ENCODE results near the gene RC3H1. TPM values are rescaled to one million over a fixed set of nuclear protein-coding genes. Genes with fewer than 3 reads are reported as not detected.
A peak's percentile ranks its signal among the peaks of the same experiment; 100 is the strongest.

Gene RC3H1
- polyA plus RNA-seq, 1 of the 3 experiments (the other 2 are of a cell fraction) = 2.9 TPM

DNA sequence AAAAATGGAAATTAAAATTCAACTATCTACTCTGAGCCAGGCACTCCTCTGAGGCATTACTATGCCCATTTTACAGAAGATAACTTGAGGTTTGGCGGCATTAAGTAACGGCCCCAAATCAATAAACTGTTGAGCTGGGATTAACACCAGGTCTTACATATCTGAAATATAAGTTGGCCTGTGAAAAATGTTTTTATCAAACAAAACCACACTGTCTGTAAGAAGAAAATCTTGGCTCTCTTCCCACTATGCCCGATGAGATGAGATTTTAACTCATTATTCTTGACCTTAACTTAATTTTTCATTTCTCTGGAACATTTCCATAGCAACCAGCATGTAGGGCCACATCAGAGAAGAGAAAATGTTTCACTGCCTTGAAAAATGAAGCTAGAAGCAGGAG is 21.8 kb downstream of the RC3H1 start (continued):
- TF ChIP-seq, protein P1, sequence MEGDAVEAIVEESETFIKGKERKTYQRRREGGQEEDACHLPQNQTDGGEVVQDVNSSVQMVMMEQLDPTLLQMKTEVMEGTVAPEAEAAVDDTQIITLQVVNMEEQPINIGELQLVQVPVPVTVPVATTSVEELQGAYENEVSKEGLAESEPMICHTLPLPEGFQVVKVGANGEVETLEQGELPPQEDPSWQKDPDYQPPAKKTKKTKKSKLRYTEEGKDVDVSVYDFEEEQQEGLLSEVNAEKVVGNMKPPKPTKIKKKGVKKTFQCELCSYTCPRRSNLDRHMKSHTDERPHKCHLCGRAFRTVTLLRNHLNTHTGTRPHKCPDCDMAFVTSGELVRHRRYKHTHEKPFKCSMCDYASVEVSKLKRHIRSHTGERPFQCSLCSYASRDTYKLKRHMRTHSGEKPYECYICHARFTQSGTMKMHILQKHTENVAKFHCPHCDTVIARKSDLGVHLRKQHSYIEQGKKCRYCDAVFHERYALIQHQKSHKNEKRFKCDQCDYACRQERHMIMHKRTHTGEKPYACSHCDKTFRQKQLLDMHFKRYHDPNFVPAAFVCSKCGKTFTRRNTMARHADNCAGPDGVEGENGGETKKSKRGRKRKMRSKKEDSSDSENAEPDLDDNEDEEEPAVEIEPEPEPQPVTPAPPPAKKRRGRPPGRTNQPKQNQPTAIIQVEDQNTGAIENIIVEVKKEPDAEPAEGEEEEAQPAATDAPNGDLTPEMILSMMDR (IDR thresholded peaks at IDR 0.05) = no peak
- TF ChIP-seq SMC3 (IDR thresholded peaks at IDR 0.05; ENCODE audit: low read depth, low read length) (no peak), GABPA (IDR thresholded peaks at IDR 0.05; ENCODE audit: low read depth) (no peak)
- TF ChIP-seq, protein P2, sequence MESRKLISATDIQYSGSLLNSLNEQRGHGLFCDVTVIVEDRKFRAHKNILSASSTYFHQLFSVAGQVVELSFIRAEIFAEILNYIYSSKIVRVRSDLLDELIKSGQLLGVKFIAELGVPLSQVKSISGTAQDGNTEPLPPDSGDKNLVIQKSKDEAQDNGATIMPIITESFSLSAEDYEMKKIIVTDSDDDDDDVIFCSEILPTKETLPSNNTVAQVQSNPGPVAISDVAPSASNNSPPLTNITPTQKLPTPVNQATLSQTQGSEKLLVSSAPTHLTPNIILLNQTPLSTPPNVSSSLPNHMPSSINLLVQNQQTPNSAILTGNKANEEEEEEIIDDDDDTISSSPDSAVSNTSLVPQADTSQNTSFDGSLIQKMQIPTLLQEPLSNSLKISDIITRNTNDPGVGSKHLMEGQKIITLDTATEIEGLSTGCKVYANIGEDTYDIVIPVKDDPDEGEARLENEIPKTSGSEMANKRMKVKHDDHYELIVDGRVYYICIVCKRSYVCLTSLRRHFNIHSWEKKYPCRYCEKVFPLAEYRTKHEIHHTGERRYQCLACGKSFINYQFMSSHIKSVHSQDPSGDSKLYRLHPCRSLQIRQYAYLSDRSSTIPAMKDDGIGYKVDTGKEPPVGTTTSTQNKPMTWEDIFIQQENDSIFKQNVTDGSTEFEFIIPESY (IDR thresholded peaks at IDR 0.05; ENCODE audit: borderline replicate concordance, low read depth) = no peak
- TF ChIP-seq, protein P3, sequence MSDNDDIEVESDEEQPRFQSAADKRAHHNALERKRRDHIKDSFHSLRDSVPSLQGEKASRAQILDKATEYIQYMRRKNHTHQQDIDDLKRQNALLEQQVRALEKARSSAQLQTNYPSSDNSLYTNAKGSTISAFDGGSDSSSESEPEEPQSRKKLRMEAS (IDR thresholded peaks at IDR 0.05; ENCODE audit: low read depth) = no peak

GRCh38 chr1:173997791-173998190 is 24.4 kb downstream of the RC3H1 start:
- POLR2A ChIA-PET = interaction anchor here (1.7 kb wide), 1 partner anchor 24 kb away, joined by 4 read pairs; the partner anchor contains the start of gene RC3H1
- Histone ChIP-seq H3K27ac (ENCODE audit: low read depth in 2 of 2, low read length in 1 of 2) (peak overlapping the region; percentile 29), H3K9me2 (no peaks in the 10 kb centered on the region), H3K9me3 (no peaks in the 10 kb centered on the region), H4K20me1 (ENCODE audit: insufficient read depth) (peaks cover 70% of the 10 kb centered on the region), H3K36me3 (replicated peaks in 1 of 2; ENCODE audit: control insufficient read depth in 1 of 2, insufficient read depth in 2 of 2, low read length in 1 of 2) (peaks cover 4 to 8% of the 10 kb centered on the region in 2 experiments), H3K4me1 (ENCODE audit: control insufficient read depth in 1 of 2, insufficient read depth in 2 of 2, low read depth in 1 of 2, low read length in 1 of 2) (peaks cover 10 to 33% of the 10 kb centered on the region in 2 experiments; a peak in 3 of 4 replicates), H3K4me3 (ENCODE audit: low read depth in 2 of 2, low read length in 1 of 2) (no peak overlapping the region), H3K4me2 (no peak overlapping the region), H3F3A (replicated peaks; ENCODE audit: insufficient read depth) (peaks cover 16% of the 10 kb centered on the region), H3K79me2 (ENCODE audit: insufficient read depth) (peaks cover 100% of the 10 kb centered on the region), H2AFZ (ENCODE audit: low read depth) (no peak overlapping the region), H3K9ac (no peak overlapping the region), H3K27me3 (ENCODE audit: insufficient read depth) (no peaks in the 10 kb centered on the region)
- no peak for DNase-seq
- TF ChIP-seq SIN3A (IDR thresholded peaks at IDR 0.05; ENCODE audit: borderline replicate concordance, low read depth, low read length) (no peak), RAD21 (IDR thresholded peaks at IDR 0.05; ENCODE audit: low read length) (no peak), YY1 (IDR thresholded peaks at IDR 0.05; ENCODE audit: low read depth) (no peak), TCF12 (IDR thresholded peaks at IDR 0.05) (no peak), EP300 (IDR thresholded peaks at IDR 0.05; ENCODE audit: borderline replicate concordance in 1 of 2, low read depth in 1 of 2, low read length in 1 of 2) (no peak)
- TF ChIP-seq, protein P2 (IDR thresholded peaks at IDR 0.05; ENCODE audit: borderline replicate concordance, low read depth) = no peak
- 50% methylated on average over 1 of the region's 1 CpG for WGBS (ENCODE audit: low lambda C conversion rate)
- CTCF ChIA-PET = no interaction called here
